ENCODE results near the gene CNEP1R1.

The CNEP1R1 gene

GRCh38 chr16:50079397-50080140 lies 54.5 kb downstream of the CNEP1R1 start:
- TF ChIP-seq, protein P1, sequence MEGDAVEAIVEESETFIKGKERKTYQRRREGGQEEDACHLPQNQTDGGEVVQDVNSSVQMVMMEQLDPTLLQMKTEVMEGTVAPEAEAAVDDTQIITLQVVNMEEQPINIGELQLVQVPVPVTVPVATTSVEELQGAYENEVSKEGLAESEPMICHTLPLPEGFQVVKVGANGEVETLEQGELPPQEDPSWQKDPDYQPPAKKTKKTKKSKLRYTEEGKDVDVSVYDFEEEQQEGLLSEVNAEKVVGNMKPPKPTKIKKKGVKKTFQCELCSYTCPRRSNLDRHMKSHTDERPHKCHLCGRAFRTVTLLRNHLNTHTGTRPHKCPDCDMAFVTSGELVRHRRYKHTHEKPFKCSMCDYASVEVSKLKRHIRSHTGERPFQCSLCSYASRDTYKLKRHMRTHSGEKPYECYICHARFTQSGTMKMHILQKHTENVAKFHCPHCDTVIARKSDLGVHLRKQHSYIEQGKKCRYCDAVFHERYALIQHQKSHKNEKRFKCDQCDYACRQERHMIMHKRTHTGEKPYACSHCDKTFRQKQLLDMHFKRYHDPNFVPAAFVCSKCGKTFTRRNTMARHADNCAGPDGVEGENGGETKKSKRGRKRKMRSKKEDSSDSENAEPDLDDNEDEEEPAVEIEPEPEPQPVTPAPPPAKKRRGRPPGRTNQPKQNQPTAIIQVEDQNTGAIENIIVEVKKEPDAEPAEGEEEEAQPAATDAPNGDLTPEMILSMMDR (IDR thresholded peaks at IDR 0.05): no peak
- Histone ChIP-seq H3K9ac (no peak overlapping the region), H3K27ac (no peak overlapping the region), H3K79me2 (peaks cover 3% of the 10 kb centered on the region), H2AFZ (no peak overlapping the region), H3K27me3 (ENCODE audit: control insufficient read depth, insufficient read depth, low read length) (no peaks in the 10 kb centered on the region), H3K9me3 (ENCODE audit: control insufficient read depth, low read length) (no peaks in the 10 kb centered on the region), H3K4me3 (ENCODE audit: low read depth, low read length) (no peak overlapping the region), H3K4me2 (ENCODE audit: low read length) (no peak overlapping the region), H3K36me3 (ENCODE audit: control insufficient read depth, insufficient read depth, low read length) (no peaks in the 10 kb centered on the region), H3K4me1 (no peaks in the 10 kb centered on the region)

GRCh38 chr16:50081428-50082018 lies 56.5 kb downstream of the CNEP1R1 start:
- peaks cover 3% of the 10 kb centered on the region for H3K79me2 ChIP-seq
- no peak overlapping the region for H2AFZ ChIP-seq
- no peak overlapping the region for H3K27ac ChIP-seq
- H3K9ac ChIP-seq: no peak overlapping the region
- H3K27me3 ChIP-seq (ENCODE audit: control insufficient read depth, insufficient read depth, low read length): no peaks in the 10 kb centered on the region
- no peak overlapping the region for H3K4me2 ChIP-seq (ENCODE audit: low read length)
- H3K4me3 ChIP-seq (ENCODE audit: low read depth, low read length): no peak overlapping the region
- H3K36me3 ChIP-seq (ENCODE audit: control insufficient read depth, insufficient read depth, low read length): no peaks in the 10 kb centered on the region
- no peaks in the 10 kb centered on the region for H3K9me3 ChIP-seq (ENCODE audit: control insufficient read depth, low read length)
- H3K4me1 ChIP-seq: no peaks in the 10 kb centered on the region
- TF ChIP-seq, protein P1 (IDR thresholded peaks at IDR 0.05): no peak

DNA sequence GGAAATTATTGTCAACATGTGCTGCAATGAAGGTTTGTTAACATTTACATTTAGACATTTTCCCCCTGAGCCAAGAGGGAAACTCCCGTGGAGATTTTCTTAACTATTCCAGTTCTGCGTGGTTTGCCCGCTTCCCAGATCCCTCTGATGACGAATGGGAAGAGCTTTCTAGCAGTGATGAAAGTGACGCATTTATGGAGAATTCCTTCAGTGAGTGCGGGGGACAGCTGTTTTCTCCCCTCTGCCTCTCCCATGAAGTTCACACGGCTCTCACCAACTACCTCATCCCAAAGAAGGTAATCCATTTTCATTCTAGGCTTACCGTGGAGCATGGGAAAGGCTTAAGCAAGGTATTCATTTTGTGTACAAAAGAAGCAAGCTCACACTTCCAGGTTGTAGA lies 59.0 kb downstream of the CNEP1R1 start:
- Histone ChIP-seq H3K27ac (no peak overlapping the region), H3K4me2 (ENCODE audit: low read length) (no peak overlapping the region), H3K9me3 (ENCODE audit: control insufficient read depth, low read length) (no peaks in the 10 kb centered on the region), H3K9ac (no peak overlapping the region), H3K36me3 (ENCODE audit: control insufficient read depth, insufficient read depth, low read length) (no peaks in the 10 kb centered on the region), H3K4me3 (ENCODE audit: low read depth, low read length) (no peak overlapping the region), H3K27me3 (ENCODE audit: control insufficient read depth, insufficient read depth, low read length) (no peaks in the 10 kb centered on the region), H3K4me1 (no peaks in the 10 kb centered on the region), H2AFZ (no peak overlapping the region), H3K79me2 (peaks cover 3% of the 10 kb centered on the region)
- TF ChIP-seq, protein P1 (IDR thresholded peaks at IDR 0.05): no peak

DNA sequence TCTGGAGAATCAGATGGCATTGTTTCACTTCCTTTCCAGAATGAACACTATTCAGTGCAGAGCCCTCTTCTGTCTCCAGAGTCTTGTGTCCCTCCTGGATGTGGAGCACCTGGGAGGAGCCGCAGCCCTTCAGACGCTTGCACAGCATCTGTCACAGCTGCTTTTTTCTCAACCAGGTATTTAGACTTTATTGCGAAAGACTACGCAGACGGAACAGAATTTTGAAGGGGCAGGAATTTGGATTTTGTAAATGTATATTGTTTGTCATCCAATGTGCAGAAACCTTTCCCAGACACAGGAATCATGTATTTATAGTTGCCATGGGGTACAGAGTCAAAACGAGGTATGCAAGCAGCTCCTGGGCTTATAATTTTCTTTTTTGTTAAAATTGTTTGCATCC lies 61.2 kb downstream of the CNEP1R1 start:
- H3K27ac ChIP-seq: no peak overlapping the region
- no peaks in the 10 kb centered on the region for H3K36me3 ChIP-seq (ENCODE audit: control insufficient read depth, insufficient read depth, low read length)
- no peaks in the 10 kb centered on the region for H3K79me2 ChIP-seq
- H3K27me3 ChIP-seq (ENCODE audit: control insufficient read depth, insufficient read depth, low read length): no peaks in the 10 kb centered on the region
- no peak overlapping the region for H3K4me3 ChIP-seq (ENCODE audit: low read depth, low read length)
- H3K4me1 ChIP-seq: no peaks in the 10 kb centered on the region
- TF ChIP-seq, protein P1 (IDR thresholded peaks at IDR 0.05): no peak
- H3K4me2 ChIP-seq (ENCODE audit: low read length): no peak overlapping the region
- no peak overlapping the region for H2AFZ ChIP-seq
- H3K9ac ChIP-seq: no peak overlapping the region
- no peaks in the 10 kb centered on the region for H3K9me3 ChIP-seq (ENCODE audit: control insufficient read depth, low read length)

All from parathyroid adenoma (tissue), 2 donors.